Skeletal muscle satellite cell (primary cell): ENCODE measurements around the gene AMPH.
A peak's percentile ranks its signal among the peaks of the same experiment; 100 is the strongest.

Source experiments
- H3K27me3 ChIP-seq: 2 replicates; pipeline ENCODE4 v1.7.0; 2013; ENCODE audit warnings: low read length; ENCODE audit not compliant: control insufficient read depth, insufficient read depth
- H3K36me3 ChIP-seq: 2 replicates; pipeline ENCODE4 v1.7.0; 2013; ENCODE audit warnings: mild to moderate bottlenecking, control low read depth, low read length; ENCODE audit not compliant: insufficient read depth
- H3K4me1 ChIP-seq: 2 replicates; pipeline ENCODE4 v1.7.0; 2013; ENCODE audit warnings: low read length; ENCODE audit not compliant: control insufficient read depth, insufficient read depth
- H3K4me2 ChIP-seq: 2 replicates; pipeline ENCODE4 v1.7.0; 2013; ENCODE audit warnings: mild to moderate bottlenecking, low read length
- H3K4me3 ChIP-seq: 2 replicates; pipeline ENCODE4 v1.7.0; 2013; ENCODE audit warnings: low read length
- H3K9ac ChIP-seq: 2 replicates; pipeline ENCODE4 v1.7.0; 2013; ENCODE audit warnings: mild to moderate bottlenecking, low read depth, low read length, moderate library complexity
- H3K9me3 ChIP-seq: replicated peaks from 2 replicates; pipeline ENCODE4 v1.7.0; 2013; ENCODE audit warnings: mild to moderate bottlenecking, control low read depth, low read length

AMPH gene

GRCh38 chr7:38502289-38502688 is 128.9 kb downstream of the AMPH start:
- no peak overlapping the region for H3K4me2 ChIP-seq
- no peaks in the 10 kb centered on the region for H3K36me3 ChIP-seq
- H3K4me3 ChIP-seq, result no peak overlapping the region
- no peaks in the 10 kb centered on the region for H3K27me3 ChIP-seq
- peaks cover 6% of the 10 kb centered on the region for H3K4me1 ChIP-seq
- no peak overlapping the region for H3K9ac ChIP-seq
- no peaks in the 10 kb centered on the region for H3K9me3 ChIP-seq

GRCh38 chr7:38492010-38492409 is 139.2 kb downstream of the AMPH start:
- Histone ChIP-seq H3K4me1 (no peaks in the 10 kb centered on the region), H3K36me3 (no peaks in the 10 kb centered on the region), H3K4me2 (no peak overlapping the region), H3K4me3 (no peak overlapping the region), H3K27me3 (no peaks in the 10 kb centered on the region), H3K9me3 (no peaks in the 10 kb centered on the region), H3K9ac (no peak overlapping the region)

GRCh38 chr7:38482521-38482920 is 148.7 kb downstream of the AMPH start:
- H3K4me1 ChIP-seq, result peaks cover 8% of the 10 kb centered on the region
- H3K36me3 ChIP-seq, result no peaks in the 10 kb centered on the region
- H3K27me3 ChIP-seq, result no peaks in the 10 kb centered on the region
- H3K4me2 ChIP-seq, result no peak overlapping the region
- H3K9ac ChIP-seq, result no peak overlapping the region
- H3K9me3 ChIP-seq, result no peaks in the 10 kb centered on the region
- no peak overlapping the region for H3K4me3 ChIP-seq

- Histone ChIP-seq H3K9me3 (no peaks in the 10 kb centered on the region), H3K36me3 (no peaks in the 10 kb centered on the region), H3K4me2 (no peak overlapping the region), H3K27me3 (no peaks in the 10 kb centered on the region), H3K4me3 (no peak overlapping the region), H3K9ac (no peak overlapping the region), H3K4me1 (peaks cover 8% of the 10 kb centered on the region)
These were observed 149.8 kb downstream of the AMPH start for GRCh38 chr7:38481401-38481800.

GRCh38 chr7:38478404-38478803 is 152.8 kb downstream of the AMPH start:
- H3K9ac ChIP-seq, result no peak overlapping the region
- no peak overlapping the region for H3K4me3 ChIP-seq

GRCh38 chr7:38477333-38477732 is 153.8 kb downstream of the AMPH start:
- Histone ChIP-seq H3K27me3 (no peaks in the 10 kb centered on the region), H3K9ac (no peak overlapping the region), H3K4me2 (no peak overlapping the region), H3K36me3 (no peaks in the 10 kb centered on the region), H3K4me3 (no peak overlapping the region), H3K4me1 (peaks cover 8% of the 10 kb centered on the region), H3K9me3 (no peaks in the 10 kb centered on the region)

More at GRCh38 chr7:38478404-38478803, 152.8 kb downstream of the AMPH start:
- peaks cover 8% of the 10 kb centered on the region for H3K4me1 ChIP-seq
- peak overlapping the region; percentile 1 for H3K4me2 ChIP-seq
- no peaks in the 10 kb centered on the region for H3K36me3 ChIP-seq
- H3K27me3 ChIP-seq, result no peaks in the 10 kb centered on the region
- H3K9me3 ChIP-seq, result no peaks in the 10 kb centered on the region

GRCh38 chr7:38476764-38477163 is 154.4 kb downstream of the AMPH start:
- Histone ChIP-seq H3K4me2 (no peak overlapping the region), H3K27me3 (no peaks in the 10 kb centered on the region), H3K36me3 (no peaks in the 10 kb centered on the region), H3K9ac (no peak overlapping the region), H3K9me3 (no peaks in the 10 kb centered on the region), H3K4me1 (peaks cover 8% of the 10 kb centered on the region), H3K4me3 (no peak overlapping the region)

GRCh38 chr7:38465956-38466355 is 165.2 kb downstream of the AMPH start:
- Histone ChIP-seq H3K9me3 (no peaks in the 10 kb centered on the region), H3K36me3 (no peaks in the 10 kb centered on the region), H3K4me2 (no peak overlapping the region), H3K4me3 (no peak overlapping the region), H3K27me3 (no peaks in the 10 kb centered on the region), H3K4me1 (peaks cover 5% of the 10 kb centered on the region), H3K9ac (no peak overlapping the region)

- H3K4me2 ChIP-seq, result peak overlapping the region; percentile 31
- no peak overlapping the region for H3K4me3 ChIP-seq
- H3K9ac ChIP-seq, result no peak overlapping the region
- H3K9me3 ChIP-seq, result no peaks in the 10 kb centered on the region
- no peaks in the 10 kb centered on the region for H3K27me3 ChIP-seq
- H3K36me3 ChIP-seq, result no peaks in the 10 kb centered on the region
- H3K4me1 ChIP-seq, result peaks cover 5% of the 10 kb centered on the region
These were observed 167.6 kb downstream of the AMPH start for GRCh38 chr7:38463277-38464225.

GRCh38 chr7:38462819-38463218 is 168.4 kb downstream of the AMPH start:
- H3K4me1 ChIP-seq, result peaks cover 5% of the 10 kb centered on the region
- H3K27me3 ChIP-seq, result no peaks in the 10 kb centered on the region
- H3K9ac ChIP-seq, result no peak overlapping the region
- H3K4me3 ChIP-seq, result no peak overlapping the region
- H3K4me2 ChIP-seq, result no peak overlapping the region
- H3K9me3 ChIP-seq, result no peaks in the 10 kb centered on the region
- no peaks in the 10 kb centered on the region for H3K36me3 ChIP-seq

- no peak overlapping the region for H3K9ac ChIP-seq
- no peaks in the 10 kb centered on the region for H3K9me3 ChIP-seq
- peaks cover 5% of the 10 kb centered on the region for H3K4me1 ChIP-seq
- no peak overlapping the region for H3K4me2 ChIP-seq
- H3K36me3 ChIP-seq, result no peaks in the 10 kb centered on the region
- no peak overlapping the region for H3K4me3 ChIP-seq
- no peaks in the 10 kb centered on the region for H3K27me3 ChIP-seq
These were observed 169.3 kb downstream of the AMPH start for GRCh38 chr7:38461887-38462286.

GRCh38 chr7:38453826-38454225 is 177.3 kb downstream of the AMPH start:
- Histone ChIP-seq H3K9ac (no peak overlapping the region), H3K36me3 (no peaks in the 10 kb centered on the region), H3K4me1 (no peaks in the 10 kb centered on the region), H3K9me3 (no peaks in the 10 kb centered on the region), H3K4me2 (no peak overlapping the region), H3K27me3 (no peaks in the 10 kb centered on the region), H3K4me3 (no peak overlapping the region)
